ENCODE data around the gene CYP4A22. TPM values are rescaled to one million over a fixed set of nuclear protein-coding genes. Genes with fewer than 3 reads are reported as not detected.

CYP4A22 gene
- total RNA-seq, 4 donors from 2014 or later, result 0.38 TPM; not detected in 3

DNA sequence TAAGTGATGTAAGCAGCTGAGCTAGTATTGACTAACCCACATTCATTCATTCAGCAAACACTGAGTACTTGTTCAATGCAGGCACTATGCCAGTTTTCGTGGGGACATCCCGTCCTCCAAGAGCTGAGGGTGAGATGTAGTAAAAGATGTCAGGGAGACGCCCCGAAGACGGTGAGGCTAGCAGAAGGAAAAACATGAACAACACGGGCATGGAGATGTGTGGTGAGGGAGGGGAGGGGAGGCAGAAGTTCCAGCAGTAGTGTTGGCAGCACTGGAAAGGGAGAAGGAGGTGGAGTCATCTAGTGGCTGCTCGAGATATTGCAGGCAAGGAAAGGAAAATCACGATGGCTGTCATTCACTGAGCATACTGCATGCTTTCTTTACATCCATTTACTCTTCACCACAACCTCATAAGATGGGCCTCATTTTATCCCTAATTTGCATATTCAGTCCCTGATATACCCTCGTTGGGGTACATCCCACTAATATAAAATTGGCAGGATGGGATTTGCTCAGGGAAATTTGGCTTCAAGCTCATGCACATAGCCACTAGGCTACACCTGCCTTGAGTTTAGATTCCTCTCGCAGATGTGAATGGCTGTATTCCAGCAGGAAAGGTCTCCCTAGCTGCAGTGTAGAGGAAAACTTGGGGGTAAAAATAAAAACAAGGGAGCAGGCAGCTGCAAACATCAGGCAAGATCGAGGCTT, 38.1 kb downstream of the CYP4A22 start:
- Histone ChIP-seq H3K9me3 (no peaks in the 10 kb centered on the region), H3K27me3 (peaks cover 0 to 34% (median 0%) of the 10 kb centered on the region in 4 donors), H3K27ac (no peak overlapping the region), H3K36me3 (no peaks in the 10 kb centered on the region), H3K4me1 (peaks cover 4 to 28% (median 11%) of the 10 kb centered on the region in 3 donors), H3K4me3 (no peak overlapping the region)
- WGBS, 2 donors, result 14 to 15% methylated on average over 11 of the region's 11 CpGs
- intact Hi-C loops (cut with DNase I), result no loop called here
- TF ChIP-seq CTCF (IDR thresholded peaks at IDR 0.05) (peak; percentile 62 to 97 (median 92)), POLR2A (IDR thresholded peaks at IDR 0.05) (no peak)
- no peak for DNase-seq

DNA sequence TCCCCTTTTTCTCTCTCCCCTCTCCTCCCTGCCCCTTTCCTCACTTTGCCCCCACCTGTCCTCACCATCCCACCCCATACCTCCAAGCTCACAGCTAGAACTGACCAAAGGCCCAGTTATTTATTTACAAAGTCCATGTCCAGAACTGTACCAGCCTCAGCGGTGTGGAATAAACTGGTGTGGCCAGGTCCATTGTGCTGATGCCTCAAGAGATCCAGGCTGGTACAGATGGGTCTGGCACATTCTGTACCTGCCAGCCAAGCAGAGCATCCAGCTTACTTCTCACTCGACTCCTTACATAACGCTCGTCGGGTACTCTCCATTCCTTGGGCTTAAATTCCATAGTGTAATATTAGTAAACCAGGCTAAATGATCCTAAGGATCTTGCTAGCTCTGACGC, 40.8 kb downstream of the CYP4A22 start:
- intact Hi-C loops (cut with DNase I), result no loop called here
- DNase-seq, result no peak

DNA sequence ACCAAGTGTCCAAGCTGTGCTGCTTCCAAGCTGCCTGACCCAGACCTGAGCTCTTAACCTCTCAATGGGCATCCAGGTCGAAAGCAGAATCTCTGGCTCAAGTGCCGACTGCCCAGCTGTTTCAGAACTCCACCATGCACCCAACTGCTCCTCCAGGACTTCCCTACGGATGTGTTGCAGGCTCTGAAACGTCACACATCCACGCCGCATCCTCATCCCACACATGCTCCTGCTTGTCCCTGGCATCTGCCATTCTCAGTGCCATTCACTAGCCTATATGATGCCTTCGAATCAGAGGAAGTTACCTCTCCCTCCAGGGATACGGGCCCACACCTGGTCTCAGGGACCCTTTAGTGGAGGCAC, 41.4 kb downstream of the CYP4A22 start:
- Histone ChIP-seq H3K9me3 (no peaks in the 10 kb centered on the region), H3K27me3 (peaks cover 0 to 49% (median 0%) of the 10 kb centered on the region in 4 donors), H3K4me3 (peak overlapping the region in 2 of 4 donors; percentile 42 to 64), H3K4me1 (peaks cover 7 to 53% (median 43%) of the 10 kb centered on the region in 3 donors), H3K27ac (no peak overlapping the region), H3K36me3 (no peaks in the 10 kb centered on the region)
- no peak for TF ChIP-seq CTCF (IDR thresholded peaks at IDR 0.05)
- no peak for TF ChIP-seq POLR2A (IDR thresholded peaks at IDR 0.05)
- no peak for DNase-seq
- intact Hi-C loops (cut with DNase I), result no loop called here
- 52 to 72% methylated on average over 7 of the region's 8 CpGs for WGBS, 2 donors

More for the DNA sequence above, 40.8 kb downstream of the CYP4A22 start:
- WGBS, 2 donors, result 91% methylated on average over 6 of the region's 6 CpGs
- no peaks in the 10 kb centered on the region for H3K9me3 ChIP-seq
- H3K27me3 ChIP-seq, result peaks cover 0 to 49% (median 0%) of the 10 kb centered on the region in 4 donors
- no peaks in the 10 kb centered on the region for H3K36me3 ChIP-seq
- TF ChIP-seq POLR2A (IDR thresholded peaks at IDR 0.05) (no peak), CTCF (IDR thresholded peaks at IDR 0.05) (no peak)
- peaks cover 7 to 52% (median 37%) of the 10 kb centered on the region in 3 donors for H3K4me1 ChIP-seq
- no peak overlapping the region for H3K27ac ChIP-seq
- H3K4me3 ChIP-seq, result no peak overlapping the region

- H3K4me1 ChIP-seq, result peaks cover 7 to 53% (median 43%) of the 10 kb centered on the region in 3 donors
- H3K27ac ChIP-seq, result peak overlapping the region; percentile 36 to 80 (median 54)
- no peaks in the 10 kb centered on the region for H3K36me3 ChIP-seq
- intact Hi-C loops (cut with DNase I), result no loop called here
- TF ChIP-seq POLR2A (IDR thresholded peaks at IDR 0.05), result no peak
- peak; percentile 44 to 98 (median 90) for TF ChIP-seq CTCF (IDR thresholded peaks at IDR 0.05)
- WGBS, 2 donors, result 5 to 14% methylated on average over 8 to 11 of the region's 30 CpGs
- peaks cover 0 to 48% (median 0%) of the 10 kb centered on the region in 4 donors for H3K27me3 ChIP-seq
- DNase-seq, result peak; percentile 24
- H3K4me3 ChIP-seq, result peak overlapping the region; percentile 11 to 64 (median 40)
- H3K9me3 ChIP-seq, result no peaks in the 10 kb centered on the region
Observed at GRCh38 chr1:47179017-47179987, 42.1 kb downstream of the CYP4A22 start.

All from esophagus squamous epithelium (tissue), 5 donors.